Cardiac septum (tissue), 1 donor: ENCODE measurements around the gene BLCAP. TPM values are rescaled to one million over a fixed set of nuclear protein-coding genes. Genes with fewer than 3 reads are reported as not detected.

Source experiments
- DNase-seq: peaks from one replicate; pipeline ENCODE4 v3.0.0-alpha.2; 2020; ENCODE audit warnings: low spot score
- intact Hi-C: fragments of 100-400 bp; cut with DNase I; formaldehyde crosslinking; loops from one replicate; pipeline ENCODE4 v1.14.0; 2022
- total RNA-seq: library from RNA; stranded (reverse); fragmentation: NEBNext Ultra II Directional; extraction: Animal tissue kit (Norgen Biotek cat#: 25700); gene quantifications from one replicate; pipeline ENCODE4 v1.2.1, GENCODE V29; 2021
- donor health status: DM: no; HTN: no; CAD: no.

The BLCAP gene
- total RNA-seq, 1 donor from 2014 or later, result 89.3 TPM

DNA sequence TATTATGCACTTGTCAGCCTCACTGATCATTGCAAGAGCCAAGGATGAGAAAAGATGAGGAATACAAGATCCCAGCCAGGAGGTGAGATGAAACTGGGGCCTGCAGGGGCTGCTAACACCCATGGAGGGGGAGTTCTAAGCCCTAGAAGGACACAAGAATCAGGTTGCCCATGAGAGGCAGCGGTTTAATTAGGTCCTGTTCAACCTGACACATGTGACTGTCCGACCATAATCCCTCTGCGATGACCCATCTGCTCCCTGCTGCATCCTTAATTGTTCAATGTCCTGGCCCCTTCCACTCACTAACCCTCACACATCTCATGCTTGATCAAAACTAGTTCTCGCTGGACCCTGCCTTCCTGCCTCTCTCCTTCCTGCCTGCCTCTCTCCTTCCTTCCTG, 58.8 kb downstream of the BLCAP start:
- DNase-seq, result peak; percentile 38

More for the DNA sequence above, 58.8 kb downstream of the BLCAP start:
- intact Hi-C loops, result no loop called here

Other genes starting within 250 kb of the BLCAP start
- gene MANBAL, start 238.2 kb downstream of the BLCAP start, total RNA-seq, result 20.5 TPM
- gene SRC, start 181.7 kb downstream of the BLCAP start, total RNA-seq, result 5.0 TPM
- not detected for gene NNAT, start 6.6 kb downstream of the BLCAP start, total RNA-seq
- gene CTNNBL1, start 166.2 kb upstream of the BLCAP start, total RNA-seq, result 42.1 TPM